ENCODE data around the gene TMED7.

TMED7 gene

GRCh38 chr5:115584501-115584900 lies 41.3 kb downstream of the TMED7 start:
- Histone ChIP-seq H3K4me3 (ENCODE audit: low read length) (no peak overlapping the region), H3K27ac (ENCODE audit: low read length) (no peak overlapping the region), H3K36me3 (ENCODE audit: control insufficient read depth, insufficient read depth, low read length) (no peaks in the 10 kb centered on the region), H3K9me3 (ENCODE audit: control insufficient read depth, insufficient read depth, low read length) (no peaks in the 10 kb centered on the region), H3K4me1 (ENCODE audit: control insufficient read depth, insufficient read depth, low read length) (no peaks in the 10 kb centered on the region), H3K27me3 (ENCODE audit: control insufficient read depth, insufficient read depth, low read length) (no peaks in the 10 kb centered on the region)
- no CpG with 5 or more reads among the region's 1 CpG for WGBS (ENCODE audit: insufficient coverage, insufficient read length)
- no peak for DNase-seq (ENCODE audit: low read depth, low spot score)

DNA sequence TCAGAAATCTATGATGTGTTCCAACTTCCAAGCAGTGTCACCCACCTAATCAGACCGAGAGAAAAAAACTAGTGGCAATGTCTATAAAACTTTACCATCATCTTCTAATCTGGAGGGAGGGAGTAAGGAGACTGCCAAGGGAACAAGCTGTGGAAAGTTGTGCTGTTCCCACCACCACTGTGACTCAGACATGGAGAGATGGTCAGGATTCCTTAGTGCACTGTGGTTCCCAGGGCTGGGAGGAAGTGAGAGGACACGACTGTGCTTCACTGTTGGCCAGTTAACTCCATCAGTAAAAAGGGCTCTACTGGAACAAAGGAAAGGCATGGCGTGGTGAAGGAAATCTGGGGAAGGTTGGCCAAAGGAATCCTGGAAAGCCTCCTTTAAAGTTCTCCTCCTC lies 42.4 kb downstream of the TMED7 start:
- no peak for DNase-seq (ENCODE audit: low read depth, low spot score)
- Histone ChIP-seq H3K36me3 (ENCODE audit: control insufficient read depth, insufficient read depth, low read length) (no peaks in the 10 kb centered on the region), H3K4me1 (ENCODE audit: control insufficient read depth, insufficient read depth, low read length) (no peaks in the 10 kb centered on the region), H3K27ac (ENCODE audit: low read length) (no peak overlapping the region), H3K4me3 (ENCODE audit: low read length) (no peak overlapping the region), H3K27me3 (ENCODE audit: control insufficient read depth, insufficient read depth, low read length) (no peaks in the 10 kb centered on the region), H3K9me3 (ENCODE audit: control insufficient read depth, insufficient read depth, low read length) (no peaks in the 10 kb centered on the region)
- no CpG with 5 or more reads among the region's 3 CpGs for whole genome bisulfite sequencing (ENCODE audit: insufficient coverage, insufficient read length)

GRCh38 chr5:115580941-115581340 lies 44.9 kb downstream of the TMED7 start:
- WGBS (ENCODE audit: insufficient coverage, insufficient read length), result no CpG with 5 or more reads among the region's 2 CpGs
- H3K4me3 ChIP-seq (ENCODE audit: low read length), result no peak overlapping the region
- H3K4me1 ChIP-seq (ENCODE audit: control insufficient read depth, insufficient read depth, low read length), result no peaks in the 10 kb centered on the region
- DNase-seq (ENCODE audit: low read depth, low spot score), result no peak
- no peaks in the 10 kb centered on the region for H3K9me3 ChIP-seq (ENCODE audit: control insufficient read depth, insufficient read depth, low read length)
- H3K36me3 ChIP-seq (ENCODE audit: control insufficient read depth, insufficient read depth, low read length), result no peaks in the 10 kb centered on the region
- H3K27ac ChIP-seq (ENCODE audit: low read length), result no peak overlapping the region
- H3K27me3 ChIP-seq (ENCODE audit: control insufficient read depth, insufficient read depth, low read length), result no peaks in the 10 kb centered on the region

DNA sequence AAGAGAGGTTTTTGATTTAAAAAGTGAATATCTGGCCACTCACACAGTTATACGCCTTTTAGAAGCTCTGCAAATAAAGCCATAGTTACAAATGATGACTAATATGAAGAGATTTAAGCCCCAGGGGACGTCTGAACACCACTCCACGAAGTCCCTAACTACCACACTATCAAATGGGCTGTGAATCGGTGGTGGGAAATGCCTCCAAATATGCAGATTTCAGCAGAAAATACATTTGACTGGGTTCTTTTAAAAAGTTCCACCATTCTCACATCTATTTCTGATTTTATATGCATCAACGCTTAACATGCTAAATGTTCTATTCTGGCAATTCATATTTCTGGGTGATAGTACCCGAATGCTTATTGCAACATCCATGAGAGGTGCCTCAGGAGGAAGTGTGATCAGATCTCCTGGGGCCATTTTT lies 46.1 kb downstream of the TMED7 start:
- no peak for DNase-seq (ENCODE audit: low read depth, low spot score)
- H3K27me3 ChIP-seq (ENCODE audit: control insufficient read depth, insufficient read depth, low read length), result no peaks in the 10 kb centered on the region
- H3K27ac ChIP-seq (ENCODE audit: low read length), result no peak overlapping the region
- no peaks in the 10 kb centered on the region for H3K9me3 ChIP-seq (ENCODE audit: control insufficient read depth, insufficient read depth, low read length)
- H3K4me3 ChIP-seq (ENCODE audit: low read length), result no peak overlapping the region
- H3K36me3 ChIP-seq (ENCODE audit: control insufficient read depth, insufficient read depth, low read length), result no peaks in the 10 kb centered on the region
- no peaks in the 10 kb centered on the region for H3K4me1 ChIP-seq (ENCODE audit: control insufficient read depth, insufficient read depth, low read length)
- WGBS (ENCODE audit: insufficient coverage, insufficient read length), result no CpG with 5 or more reads among the region's 6 CpGs

DNA sequence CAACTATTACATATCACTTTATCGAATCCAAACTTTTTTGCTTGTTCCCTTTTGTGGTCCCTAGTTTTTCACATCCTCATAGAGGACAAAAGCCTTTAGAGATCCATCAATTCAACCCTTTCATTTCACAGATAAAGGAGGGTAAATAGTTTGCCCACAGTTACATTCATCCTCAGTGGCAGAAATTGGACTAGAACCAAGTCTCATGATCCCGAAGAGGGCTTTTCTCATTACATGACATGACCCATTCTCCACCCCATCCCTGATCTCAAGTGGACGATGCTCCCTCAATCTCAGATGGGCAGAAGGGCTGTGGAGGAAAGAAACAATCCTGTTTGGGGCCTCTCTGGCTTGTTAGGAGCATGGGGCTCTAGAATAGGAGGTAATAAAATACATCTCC lies 46.6 kb downstream of the TMED7 start:
- WGBS (ENCODE audit: insufficient coverage, insufficient read length), result no CpG with 5 or more reads among the region's 3 CpGs
- H3K9me3 ChIP-seq (ENCODE audit: control insufficient read depth, insufficient read depth, low read length), result no peaks in the 10 kb centered on the region
- no peaks in the 10 kb centered on the region for H3K4me1 ChIP-seq (ENCODE audit: control insufficient read depth, insufficient read depth, low read length)

GRCh38 chr5:115578657-115579056 lies 47.2 kb downstream of the TMED7 start:
- Histone ChIP-seq H3K4me1 (ENCODE audit: control insufficient read depth, insufficient read depth, low read length) (no peaks in the 10 kb centered on the region), H3K27me3 (ENCODE audit: control insufficient read depth, insufficient read depth, low read length) (no peaks in the 10 kb centered on the region), H3K9me3 (ENCODE audit: control insufficient read depth, insufficient read depth, low read length) (no peaks in the 10 kb centered on the region), H3K36me3 (ENCODE audit: control insufficient read depth, insufficient read depth, low read length) (no peaks in the 10 kb centered on the region), H3K4me3 (ENCODE audit: low read length) (no peak overlapping the region), H3K27ac (ENCODE audit: low read length) (no peak overlapping the region)
- WGBS (ENCODE audit: insufficient coverage, insufficient read length), result no CpG with 5 or more reads among the region's 3 CpGs
- DNase-seq (ENCODE audit: low read depth, low spot score), result no peak

More for the DNA sequence above, 46.6 kb downstream of the TMED7 start:
- no peak overlapping the region for H3K4me3 ChIP-seq (ENCODE audit: low read length)
- H3K36me3 ChIP-seq (ENCODE audit: control insufficient read depth, insufficient read depth, low read length), result no peaks in the 10 kb centered on the region
- no peak overlapping the region for H3K27ac ChIP-seq (ENCODE audit: low read length)
- DNase-seq (ENCODE audit: low read depth, low spot score), result no peak
- no peaks in the 10 kb centered on the region for H3K27me3 ChIP-seq (ENCODE audit: control insufficient read depth, insufficient read depth, low read length)

DNA sequence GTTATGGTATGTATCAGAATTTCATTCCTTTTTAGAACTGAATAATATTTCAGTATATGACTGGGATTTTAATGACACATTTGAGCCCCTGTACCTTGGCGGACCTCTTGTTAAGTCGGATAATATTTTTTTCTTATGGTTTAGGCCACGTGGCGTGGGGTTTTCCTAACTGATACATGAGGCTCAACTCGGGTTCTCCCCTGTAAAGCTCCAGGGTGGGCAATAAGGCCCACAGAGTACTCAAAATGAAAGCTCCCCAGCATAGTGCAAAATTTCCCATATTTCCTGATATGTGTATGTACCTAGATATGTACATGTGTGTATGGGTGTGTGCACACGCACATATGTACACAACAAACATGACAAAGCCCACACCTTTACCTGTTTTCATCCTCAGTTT lies 48.1 kb downstream of the TMED7 start:
- Histone ChIP-seq H3K4me1 (ENCODE audit: control insufficient read depth, insufficient read depth, low read length) (no peaks in the 10 kb centered on the region), H3K4me3 (ENCODE audit: low read length) (no peak overlapping the region), H3K9me3 (ENCODE audit: control insufficient read depth, insufficient read depth, low read length) (no peaks in the 10 kb centered on the region), H3K27me3 (ENCODE audit: control insufficient read depth, insufficient read depth, low read length) (no peaks in the 10 kb centered on the region), H3K36me3 (ENCODE audit: control insufficient read depth, insufficient read depth, low read length) (no peaks in the 10 kb centered on the region), H3K27ac (ENCODE audit: low read length) (no peak overlapping the region)
- DNase-seq (ENCODE audit: low read depth, low spot score), result no peak
- no CpG with 5 or more reads among the region's 6 CpGs for WGBS (ENCODE audit: insufficient coverage, insufficient read length)

DNA sequence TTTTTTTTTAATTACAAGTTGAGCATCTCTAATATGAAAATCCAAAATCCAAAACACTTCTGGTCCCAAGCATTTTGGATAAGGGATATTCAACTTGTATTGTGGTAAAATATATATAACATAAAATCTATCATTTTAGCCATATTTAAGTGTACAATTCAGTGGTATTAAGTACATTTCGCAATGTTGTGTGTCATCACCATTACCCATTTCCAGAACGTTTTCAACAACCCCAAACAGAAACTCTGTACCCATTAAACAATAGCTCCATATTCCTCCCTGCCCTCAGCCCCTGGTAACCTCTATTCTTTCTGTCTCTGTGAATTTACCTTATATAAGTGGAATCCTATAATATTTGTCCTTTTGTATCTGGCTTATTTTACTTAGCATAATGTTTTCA lies 48.5 kb downstream of the TMED7 start:
- Histone ChIP-seq H3K4me3 (ENCODE audit: low read length) (no peak overlapping the region), H3K4me1 (ENCODE audit: control insufficient read depth, insufficient read depth, low read length) (no peaks in the 10 kb centered on the region), H3K9me3 (ENCODE audit: control insufficient read depth, insufficient read depth, low read length) (no peaks in the 10 kb centered on the region), H3K36me3 (ENCODE audit: control insufficient read depth, insufficient read depth, low read length) (no peaks in the 10 kb centered on the region), H3K27ac (ENCODE audit: low read length) (no peak overlapping the region), H3K27me3 (ENCODE audit: control insufficient read depth, insufficient read depth, low read length) (no peaks in the 10 kb centered on the region)
- DNase-seq (ENCODE audit: low read depth, low spot score), result no peak
- WGBS (ENCODE audit: insufficient coverage, insufficient read length), result no CpG with 5 or more reads among the region's 2 CpGs

DNA sequence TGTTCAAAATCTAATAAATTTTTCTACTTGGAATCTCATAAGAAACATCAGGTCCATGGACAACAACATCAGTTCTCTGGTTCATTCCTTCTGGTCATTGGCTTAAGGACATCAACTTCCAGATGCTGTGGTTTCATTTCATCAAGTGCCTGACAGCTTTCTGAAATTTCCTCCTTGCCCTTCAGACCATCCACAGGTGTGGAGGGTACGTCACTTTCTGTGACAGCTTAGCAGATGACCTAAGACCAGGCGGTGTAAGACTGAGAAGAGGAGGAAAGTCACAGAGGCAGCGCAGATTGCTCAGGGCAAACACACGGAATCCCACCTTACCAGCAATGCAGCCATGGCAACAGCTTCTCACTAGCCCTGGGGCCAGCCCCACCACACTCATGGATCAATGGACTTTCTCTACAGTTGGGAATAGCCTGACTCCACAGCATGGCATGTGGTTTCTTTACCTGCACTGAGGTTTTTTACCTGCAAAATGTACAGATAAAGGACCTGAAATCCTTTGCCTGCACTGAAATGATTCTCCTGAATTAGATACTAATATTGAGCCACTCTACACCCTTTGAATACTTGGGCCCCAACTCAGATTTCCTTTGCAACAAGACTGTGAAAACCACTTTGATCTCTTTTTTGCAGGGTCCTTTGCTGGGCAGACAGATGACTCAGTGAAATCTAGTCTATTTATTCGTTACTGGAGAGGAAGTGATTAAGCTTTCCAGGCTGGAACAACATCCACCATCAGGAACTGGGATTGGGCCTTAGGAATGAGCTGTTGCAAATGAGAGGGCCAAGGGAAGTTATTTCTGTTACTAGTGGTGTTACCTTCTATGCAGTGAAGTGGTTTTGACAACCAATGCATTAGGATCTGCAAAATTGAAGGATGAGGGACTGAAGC lies 50.4 kb downstream of the TMED7 start:
- Histone ChIP-seq H3K36me3 (ENCODE audit: control insufficient read depth, insufficient read depth, low read length) (no peaks in the 10 kb centered on the region), H3K4me3 (ENCODE audit: low read length) (no peak overlapping the region), H3K4me1 (ENCODE audit: control insufficient read depth, insufficient read depth, low read length) (no peaks in the 10 kb centered on the region), H3K27ac (ENCODE audit: low read length) (no peak overlapping the region), H3K9me3 (ENCODE audit: control insufficient read depth, insufficient read depth, low read length) (no peaks in the 10 kb centered on the region), H3K27me3 (ENCODE audit: control insufficient read depth, insufficient read depth, low read length) (no peaks in the 10 kb centered on the region)
- WGBS (ENCODE audit: insufficient coverage, insufficient read length), result no CpG with 5 or more reads among the region's 5 CpGs
- DNase-seq (ENCODE audit: low read depth, low spot score), result no peak

DNA sequence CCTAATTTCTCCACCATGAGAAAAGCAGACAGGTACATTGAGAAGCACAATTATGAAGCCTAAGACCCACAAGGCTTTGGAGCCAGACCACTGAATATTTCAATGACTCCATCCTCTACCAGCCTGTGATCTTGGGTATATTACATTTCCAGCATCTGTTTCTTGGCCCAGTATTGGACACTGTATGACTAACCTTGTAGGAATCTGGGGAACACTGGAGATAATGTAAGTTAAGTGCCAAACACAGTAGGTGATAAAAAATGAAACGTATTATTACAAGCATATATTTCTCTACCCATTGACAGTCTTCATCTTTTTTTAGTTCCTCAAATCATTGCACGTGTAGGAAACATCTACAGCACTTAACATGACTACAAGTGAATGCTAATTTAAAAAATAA lies 52.7 kb downstream of the TMED7 start:
- no peaks in the 10 kb centered on the region for H3K9me3 ChIP-seq (ENCODE audit: control insufficient read depth, insufficient read depth, low read length)
- DNase-seq (ENCODE audit: low read depth, low spot score), result no peak
- no CpG with 5 or more reads among the region's 2 CpGs for WGBS (ENCODE audit: insufficient coverage, insufficient read length)
- H3K4me3 ChIP-seq (ENCODE audit: low read length), result no peak overlapping the region
- no peaks in the 10 kb centered on the region for H3K27me3 ChIP-seq (ENCODE audit: control insufficient read depth, insufficient read depth, low read length)
- no peaks in the 10 kb centered on the region for H3K4me1 ChIP-seq (ENCODE audit: control insufficient read depth, insufficient read depth, low read length)
- no peaks in the 10 kb centered on the region for H3K36me3 ChIP-seq (ENCODE audit: control insufficient read depth, insufficient read depth, low read length)
- H3K27ac ChIP-seq (ENCODE audit: low read length), result no peak overlapping the region

DNA sequence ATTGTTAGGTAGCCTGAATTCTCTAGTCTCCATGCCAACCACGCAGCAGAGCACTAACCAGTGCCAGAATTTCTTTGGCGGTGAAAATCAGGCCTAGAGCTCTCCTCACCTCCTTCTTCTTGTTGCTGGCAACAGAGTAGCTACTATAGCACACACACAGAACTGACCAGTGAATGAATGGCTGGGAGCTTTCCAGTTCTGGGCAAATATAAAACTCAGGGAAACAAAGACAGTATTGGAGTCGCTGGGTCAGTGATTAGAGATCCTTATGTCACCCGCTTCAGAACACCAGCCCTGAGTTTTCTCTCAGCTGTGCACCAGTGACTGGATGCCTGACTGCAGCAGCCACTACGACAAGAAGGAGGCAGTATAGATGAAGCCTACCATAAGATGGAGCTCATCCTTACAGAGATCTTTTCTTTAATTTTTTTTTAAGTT lies 54.4 kb downstream of the TMED7 start:
- H3K27ac ChIP-seq (ENCODE audit: low read length), result no peak overlapping the region
- no peak overlapping the region for H3K4me3 ChIP-seq (ENCODE audit: low read length)
- no peaks in the 10 kb centered on the region for H3K36me3 ChIP-seq (ENCODE audit: control insufficient read depth, insufficient read depth, low read length)
- no peaks in the 10 kb centered on the region for H3K4me1 ChIP-seq (ENCODE audit: control insufficient read depth, insufficient read depth, low read length)
- H3K27me3 ChIP-seq (ENCODE audit: control insufficient read depth, insufficient read depth, low read length), result no peaks in the 10 kb centered on the region
- DNase-seq (ENCODE audit: low read depth, low spot score), result no peak
- no CpG with 5 or more reads among the region's 5 CpGs for WGBS (ENCODE audit: insufficient coverage, insufficient read length)
- H3K9me3 ChIP-seq (ENCODE audit: control insufficient read depth, insufficient read depth, low read length), result no peaks in the 10 kb centered on the region
